Kidney (tissue), 14 donors: ENCODE measurements around the gene PSTPIP2. TPM values are rescaled to one million over a fixed set of nuclear protein-coding genes. Genes with fewer than 3 reads are reported as not detected.
"Not testable (repeated sequence)": the region's sequence is repeated elsewhere in the genome, so short reads cannot be mapped to it uniquely, and the experiment has no call there.

Experiments
- DNase-seq, 5 donors: peaks; one replicate each; pipeline ENCODE4 v3.0.0-alpha.2; 2013 to 2020
- FAIRE-seq: peaks from 2 replicates; lab custom pipeline; 2012; peaks lifted over from hg19 to GRCh38; lab: Jason Lieb, UNC
- H3K27ac ChIP-seq, 2 donors: one replicate each; pipeline ENCODE4 v1.7.0; 2013; ENCODE audit warnings: low read depth in 2 of 2, low read length in 2 of 2, inconsistent platforms in 1 of 2
- H3K27me3 ChIP-seq: one replicate; pipeline ENCODE4 v1.7.1; 2013; ENCODE audit warnings: low read length, inconsistent platforms; ENCODE audit not compliant: control insufficient read depth, insufficient read depth
- H3K36me3 ChIP-seq, 3 donors: one replicate each; pipeline versions ENCODE4 v1.7.0 to v1.7.1; 2013; ENCODE audit warnings: low read length in 3 of 3, control low read depth in 1 of 3, inconsistent platforms in 1 of 3; ENCODE audit not compliant: insufficient read depth in 3 of 3, control insufficient read depth in 2 of 3
- H3K4me1 ChIP-seq, 3 donors: one replicate each; pipeline versions ENCODE4 v1.7.0 to v1.7.1; 2013; ENCODE audit warnings: low read length in 3 of 3, inconsistent platforms in 1 of 3, low read depth in 1 of 3; ENCODE audit not compliant: control insufficient read depth in 2 of 3, insufficient read depth in 2 of 3
- H3K4me3 ChIP-seq, 3 donors: one replicate each; pipeline versions ENCODE4 v1.7.0 to v1.8.1; 2013; ENCODE audit warnings: low read length in 3 of 3, control low read depth in 1 of 3, inconsistent platforms in 1 of 3
- H3K9ac ChIP-seq, 3 donors: one replicate each; pipeline versions ENCODE4 v1.7.0 to v1.7.1; 2013; ENCODE audit warnings: low read length in 3 of 3, control low read depth in 1 of 3, inconsistent platforms in 1 of 3
- H3K9me3 ChIP-seq, 3 donors: one replicate each; pipeline versions ENCODE4 v1.7.0 to v1.7.1; 2013; ENCODE audit warnings: low read length in 3 of 3, control low read depth in 1 of 3, inconsistent platforms in 1 of 3; ENCODE audit not compliant: control insufficient read depth in 2 of 3, insufficient read depth in 1 of 3
- intact Hi-C: fragments of 100-400 bp; cut with DNase I; formaldehyde crosslinking; loops from one replicate; pipeline ENCODE4 v1.11.1; 2022
- polyA plus RNA-seq: library from polyadenylated mRNA; stranded (reverse); fragments of 350-450 nt; fragmentation: Illumina TruSeq; extraction: RNeasy Lipid Tissue Mini Kit (QIAGEN cat#74804); gene quantifications from one replicate; pipeline ENCODE4 v1.2.3, GENCODE V29; 2014; ENCODE audit warnings: low read depth, low replicate concordance; ENCODE audit not compliant: insufficient read depth
- total RNA-seq: library from RNA; stranded (reverse); fragmentation: NEBNext Ultra II Directional; extraction: Animal tissue kit (Norgen Biotek cat#: 25700); gene quantifications from one replicate; pipeline ENCODE4 v1.2.1, GENCODE V29; 2021
- TF ChIP-seq, protein P1 (sequence below): IDR thresholded peaks from 3 replicates; pipeline ENCODE4 v1.5.1; 2012; ENCODE audit warnings: mild to moderate bottlenecking, moderate library complexity, borderline replicate concordance; ENCODE audit not compliant: insufficient read depth; ENCODE audit errors: extremely low read depth
- donor health status: control.
- donor health status: control.
- donor health status: control.
- donor health status: control.
- donor health status: control.
- donor health status: DM: yes; HTN: yes; CAD: no.
- donor health status: Normal renal cell carcinoma (clear cell type).

The PSTPIP2 gene
- total and polyA plus RNA-seq, 2 donors from 2014 or later: 1.3 to 11.1 TPM

DNA sequence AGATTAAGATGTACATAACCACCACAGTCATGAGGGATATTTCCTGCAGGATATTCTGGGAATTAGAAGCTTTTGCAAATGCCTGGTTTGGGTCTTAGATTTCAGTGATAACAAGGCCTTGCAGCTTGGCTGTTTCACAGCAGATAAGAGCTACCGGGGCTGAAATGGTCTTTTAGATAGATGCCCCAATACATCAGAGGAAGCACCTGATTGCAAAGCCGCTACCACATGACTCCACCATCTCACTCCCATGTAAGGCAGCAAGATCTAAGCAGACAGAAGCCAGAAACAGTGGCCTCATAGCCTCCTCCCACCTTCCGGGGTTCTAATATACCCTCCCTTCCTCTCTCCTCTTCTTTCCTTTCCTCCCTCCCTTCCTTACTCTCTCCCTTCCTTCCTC lies 73.8 kb downstream of the PSTPIP2 start:
- intact Hi-C loops: no loop called here
- no peak for FAIRE-seq

DNA sequence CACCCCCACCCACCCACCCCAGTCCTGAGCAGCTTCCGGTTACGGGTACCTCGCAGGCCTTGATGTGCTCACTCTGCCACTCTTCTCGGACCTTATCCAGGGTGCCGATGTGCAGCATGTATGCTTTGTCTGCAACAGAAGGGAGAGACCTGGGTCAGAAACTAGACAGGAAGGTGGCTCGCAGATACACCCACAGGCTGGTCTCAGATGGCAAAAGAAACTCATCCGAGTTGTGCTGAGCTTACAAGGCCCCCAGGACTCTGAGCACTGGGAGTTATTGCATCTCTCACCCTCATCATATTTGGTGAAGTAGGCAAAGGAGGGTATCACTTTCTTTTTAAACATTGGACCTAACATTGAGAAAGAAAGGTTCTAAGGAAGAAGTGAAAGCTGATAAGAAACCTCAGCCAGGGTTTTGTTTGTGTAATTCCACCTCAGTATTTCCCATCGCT lies 74.3 kb downstream of the PSTPIP2 start:
- FAIRE-seq (no peak), DNase-seq (no peak)
- H3K4me3 ChIP-seq: no peak overlapping the region
- intact Hi-C loops: no loop called here
- H3K9me3 ChIP-seq: peaks cover 0 to 3% (median 0%) of the 10 kb centered on the region in 3 donors
- H3K27ac ChIP-seq: no peak overlapping the region
- TF ChIP-seq, protein P1, sequence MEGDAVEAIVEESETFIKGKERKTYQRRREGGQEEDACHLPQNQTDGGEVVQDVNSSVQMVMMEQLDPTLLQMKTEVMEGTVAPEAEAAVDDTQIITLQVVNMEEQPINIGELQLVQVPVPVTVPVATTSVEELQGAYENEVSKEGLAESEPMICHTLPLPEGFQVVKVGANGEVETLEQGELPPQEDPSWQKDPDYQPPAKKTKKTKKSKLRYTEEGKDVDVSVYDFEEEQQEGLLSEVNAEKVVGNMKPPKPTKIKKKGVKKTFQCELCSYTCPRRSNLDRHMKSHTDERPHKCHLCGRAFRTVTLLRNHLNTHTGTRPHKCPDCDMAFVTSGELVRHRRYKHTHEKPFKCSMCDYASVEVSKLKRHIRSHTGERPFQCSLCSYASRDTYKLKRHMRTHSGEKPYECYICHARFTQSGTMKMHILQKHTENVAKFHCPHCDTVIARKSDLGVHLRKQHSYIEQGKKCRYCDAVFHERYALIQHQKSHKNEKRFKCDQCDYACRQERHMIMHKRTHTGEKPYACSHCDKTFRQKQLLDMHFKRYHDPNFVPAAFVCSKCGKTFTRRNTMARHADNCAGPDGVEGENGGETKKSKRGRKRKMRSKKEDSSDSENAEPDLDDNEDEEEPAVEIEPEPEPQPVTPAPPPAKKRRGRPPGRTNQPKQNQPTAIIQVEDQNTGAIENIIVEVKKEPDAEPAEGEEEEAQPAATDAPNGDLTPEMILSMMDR: no peak
- H3K36me3 ChIP-seq: no peaks in the 10 kb centered on the region
- no peaks in the 10 kb centered on the region for H3K4me1 ChIP-seq
- H3K27me3 ChIP-seq: no peaks in the 10 kb centered on the region
- H3K9ac ChIP-seq: no peak overlapping the region

More for the DNA sequence above, 73.8 kb downstream of the PSTPIP2 start:
- H3K36me3 ChIP-seq: no peaks in the 10 kb centered on the region
- no peak overlapping the region for H3K4me3 ChIP-seq
- no peak overlapping the region for H3K27ac ChIP-seq
- TF ChIP-seq, protein P1: no peak
- H3K27me3 ChIP-seq: no peaks in the 10 kb centered on the region
- DNase-seq: no peak
- H3K4me1 ChIP-seq: no peaks in the 10 kb centered on the region
- H3K9ac ChIP-seq: no peak overlapping the region
- peaks cover 0 to 3% (median 0%) of the 10 kb centered on the region in 3 donors for H3K9me3 ChIP-seq

DNA sequence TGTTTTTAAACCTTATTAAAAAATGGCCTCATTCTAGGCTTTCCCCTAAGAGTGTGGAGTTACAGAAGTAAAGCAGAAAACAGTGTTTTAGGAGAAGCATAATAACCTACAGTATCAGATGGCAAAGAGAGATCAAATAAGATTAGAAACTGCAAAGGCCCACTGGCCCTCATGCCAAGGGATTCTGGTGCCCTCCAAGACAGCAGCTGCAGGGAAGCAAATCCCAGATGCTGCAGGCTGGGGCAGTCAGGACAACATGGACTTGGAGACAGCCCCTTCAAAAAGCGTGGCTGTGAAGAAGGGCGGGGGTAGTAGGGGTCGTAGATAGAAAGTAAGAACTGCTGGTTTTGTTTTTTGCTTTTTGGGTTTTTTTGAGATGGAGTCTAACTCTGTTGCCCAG lies 76.6 kb downstream of the PSTPIP2 start:
- DNase-seq: no peak
- H3K27ac ChIP-seq: no peak overlapping the region
- TF ChIP-seq, protein P1: no peak
- H3K4me1 ChIP-seq: no peaks in the 10 kb centered on the region
- no peak overlapping the region for H3K4me3 ChIP-seq
- H3K9me3 ChIP-seq: no peaks in the 10 kb centered on the region
- FAIRE-seq: no peak
- intact Hi-C loops: no loop called here
- H3K36me3 ChIP-seq: no peaks in the 10 kb centered on the region
- H3K9ac ChIP-seq: no peak overlapping the region
- H3K27me3 ChIP-seq: no peaks in the 10 kb centered on the region

DNA sequence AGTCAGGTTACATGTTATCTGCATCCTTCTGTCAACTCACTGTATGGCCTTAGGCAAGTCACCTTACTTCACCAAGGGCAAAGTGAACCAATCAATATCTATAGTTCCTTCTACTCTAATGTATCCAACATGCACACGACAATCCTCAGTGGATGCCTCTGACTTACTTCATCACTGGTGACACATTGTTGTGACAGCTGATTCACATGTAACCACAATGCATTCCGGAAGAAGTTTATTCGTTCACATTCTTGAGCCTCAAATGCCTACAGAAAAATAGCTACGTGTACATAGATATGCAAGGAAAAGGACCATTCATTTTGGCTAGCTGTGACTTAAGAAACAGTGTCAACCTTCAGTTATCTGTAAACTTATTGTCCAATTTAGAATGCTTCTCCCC lies 78.6 kb downstream of the PSTPIP2 start:
- H3K36me3 ChIP-seq: no peaks in the 10 kb centered on the region
- H3K27me3 ChIP-seq: no peaks in the 10 kb centered on the region
- no peak for FAIRE-seq
- no peak overlapping the region for H3K9ac ChIP-seq
- intact Hi-C loops: no loop called here
- no peaks in the 10 kb centered on the region for H3K4me1 ChIP-seq
- no peak for DNase-seq
- TF ChIP-seq, protein P1: no peak
- H3K4me3 ChIP-seq: no peak overlapping the region
- no peaks in the 10 kb centered on the region for H3K9me3 ChIP-seq
- no peak overlapping the region for H3K27ac ChIP-seq

DNA sequence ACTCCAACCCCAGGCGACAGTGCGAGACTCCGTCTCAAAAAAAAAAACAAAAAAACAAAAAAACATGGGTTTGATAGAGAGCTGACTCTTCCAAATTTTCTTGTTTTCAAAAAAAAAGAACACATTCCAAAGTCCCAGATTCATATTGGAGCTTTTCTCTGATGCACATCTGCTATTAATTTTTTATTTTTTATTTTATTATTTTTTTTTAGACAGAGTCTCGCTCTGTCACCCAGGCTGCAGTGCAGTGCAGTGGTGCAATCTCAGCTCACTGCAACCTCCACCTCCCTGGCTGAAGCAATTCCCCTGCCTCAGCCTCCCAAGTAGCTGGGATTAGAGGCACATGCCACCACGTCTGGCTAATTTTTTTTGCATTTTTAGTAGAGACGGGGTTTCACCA lies 79.5 kb downstream of the PSTPIP2 start:
- H3K27ac ChIP-seq, H3K9ac ChIP-seq, FAIRE-seq, H3K9me3 ChIP-seq, H3K4me3 ChIP-seq, H3K4me1 ChIP-seq, DNase-seq, intact Hi-C loops, H3K27me3 ChIP-seq, H3K36me3 ChIP-seq: not testable (repeated sequence)
